HepG2 (cell line): Measurements from ENCODE around the gene CCL19. TPM values are rescaled to one million over a fixed set of nuclear protein-coding genes. Genes with fewer than 3 reads are reported as not detected.

ENCODE experiments used
- ASH2L ChIP-seq: fragments of 300-600, 200-600 bp; sonication (generic); IDR thresholded peaks from 2 replicates; pipeline ENCODE4 v1.7.0; 2017; ENCODE audit warnings: low read depth, mild to moderate bottlenecking, moderate library complexity, mixed read lengths, low read length; ENCODE audit not compliant: insufficient read length
- CBX2 ChIP-seq, 2 experiments: fragments of 200-600 bp in 1 of 2; sonication (generic); formaldehyde crosslinking in 1 of 2; IDR thresholded peaks; 2 replicates each; pipeline versions ENCODE4 v1.7.0 to v1.8.1; 2018 to 2022; ENCODE audit warnings: low read depth in 2 of 2, low read length in 1 of 2, mild to moderate bottlenecking in 1 of 2, missing genetic modification reagents in 1 of 2
- DNMT1 ChIP-seq: sonication (generic); formaldehyde crosslinking; IDR thresholded peaks from 2 replicates; pipeline ENCODE4 v1.5.1; 2020; ENCODE audit warnings: mild to moderate bottlenecking, missing genetic modification reagents
- NR2F1 ChIP-seq, 2 experiments: fragments of 450-650 bp in 1 of 2; formaldehyde crosslinking in 1 of 2; IDR thresholded peaks; 2 replicates each; pipeline versions ENCODE4 v1.5.0 to v1.6.1; 2016 to 2020; ENCODE audit warnings: mild to moderate bottlenecking in 1 of 2, missing compliant biosample characterization in 1 of 2, missing genetic modification reagents in 1 of 2, moderate library complexity in 1 of 2
- RFXANK ChIP-seq: IDR thresholded peaks from 2 replicates; pipeline ENCODE4 v1.6.1; 2016
- TCF12 ChIP-seq, 2 experiments: fragments of 450-650 bp in 1 of 2; sonication (generic) in 1 of 2; formaldehyde crosslinking in 1 of 2; IDR thresholded peaks; 2 replicates each; pipeline versions ENCODE4 v1.6.1 to v1.8.0; 2017 to 2022; ENCODE audit warnings: antibody characterized with exemption in 1 of 2, mild to moderate bottlenecking in 1 of 2, missing genetic modification reagents in 1 of 2, moderate library complexity in 1 of 2
- ZBTB40 ChIP-seq, 2 experiments: fragments of 450-650 bp in 1 of 2; sonication (generic) in 1 of 2; formaldehyde crosslinking in 1 of 2; IDR thresholded peaks; 2 replicates each; pipeline versions ENCODE4 v1.6.1 to v1.8.0; 2016 to 2022; ENCODE audit warnings: antibody characterized with exemption in 1 of 2, mild to moderate bottlenecking in 1 of 2, missing genetic modification reagents in 1 of 2
- ZMYM3 ChIP-seq: sonication (generic); formaldehyde crosslinking; IDR thresholded peaks from 2 replicates; pipeline ENCODE4 v1.5.1; 2020; ENCODE audit warnings: mild to moderate bottlenecking, missing genetic modification reagents
- ZNF136 ChIP-seq: sonication (generic); formaldehyde crosslinking; IDR thresholded peaks from 2 replicates; pipeline ENCODE4 v1.8.1; 2022; ENCODE audit warnings: low read depth, mild to moderate bottlenecking, moderate library complexity, missing genetic modification reagents
- ZNF263 ChIP-seq: sonication (generic); formaldehyde crosslinking; IDR thresholded peaks from 2 replicates; pipeline ENCODE4 v1.4.0; 2020; ENCODE audit warnings: missing genetic modification reagents
- ZNF343 ChIP-seq: sonication (generic); formaldehyde crosslinking; IDR thresholded peaks from 2 replicates; pipeline ENCODE4 v1.4.0; 2020; ENCODE audit warnings: mild to moderate bottlenecking, missing genetic modification reagents
- ZNF619 ChIP-seq: sonication (generic); formaldehyde crosslinking; IDR thresholded peaks from 2 replicates; pipeline ENCODE4 v1.4.0; 2020; ENCODE audit warnings: mild to moderate bottlenecking, missing genetic modification reagents
- ZNF784 ChIP-seq: sonication (generic); formaldehyde crosslinking; IDR thresholded peaks from 2 replicates; pipeline ENCODE4 v1.5.1; 2020; ENCODE audit warnings: missing genetic modification reagents, mild to moderate bottlenecking, borderline replicate concordance
- polyA plus RNA-seq, 8 experiments: library from polyadenylated mRNA; depleted of rRNA in 3 of 8; stranded (reverse) in 7 of 8; unstranded in 1 of 8; fragments of >200 nt; fragmentation: Illumina TruSeq in 4 of 8; extraction: Trizol in 4 of 8; gene quantifications; 2 replicates each; pipeline versions ENCODE4 v1.2.1 to v1.2.3, GENCODE V29; 2011 to 2016; ENCODE audit warnings: low read depth in 4 of 8, missing spikeins in 1 of 8, mixed read lengths in 1 of 8; ENCODE audit not compliant: insufficient read depth in 1 of 8
- total RNA-seq, 5 experiments: library from RNA; depleted of rRNA; stranded (reverse); fragments of >200 nt; fragmentation: Illumina TruSeq; extraction: Trizol; gene quantifications; 2 replicates each; pipeline ENCODE4 v1.2.3, GENCODE V29; 2016; ENCODE audit warnings: low read depth in 1 of 5

The CCL19 gene
- total and polyA plus RNA-seq, 2 of the 13 experiments (the other 11 are each of a cell fraction or from before 2014, with no cell fraction given): not detected

GRCh38 chr9:34688329-34689115 is 2.6 kb downstream of the CCL19 start (continued):
- TF ChIP-seq ZBTB40 (IDR thresholded peaks at IDR 0.05): no peak
- TF ChIP-seq ZBTB40 (CRISPR knock-in tag; IDR thresholded peaks at IDR 0.05): no peak
- TF ChIP-seq CBX2 (IDR thresholded peaks at IDR 0.05; ENCODE audit: low read depth, low read length): no peak
- no peak for TF ChIP-seq CBX2 (CRISPR knock-in tag; IDR thresholded peaks at IDR 0.05; ENCODE audit: low read depth)
- TF ChIP-seq ZMYM3: peak; percentile 12; the same call in 1 of the 2 replicates
- no peak for TF ChIP-seq ASH2L
- TF ChIP-seq NR2F1 (CRISPR knock-in tag; IDR thresholded peaks at IDR 0.05): peak; percentile 78 to 94
- no peak for TF ChIP-seq ZNF619
- no peak for TF ChIP-seq ZNF784
- TF ChIP-seq ZNF263 (CRISPR knock-in tag): no peak
- TF ChIP-seq RFXANK: no peak
- TF ChIP-seq ZNF343 (CRISPR knock-in tag): peak; percentile 40; the same call in 1 of the 2 replicates
- TF ChIP-seq ZNF136: no peak
- TF ChIP-seq TCF12 (IDR thresholded peaks at IDR 0.05): no peak
- no peak for TF ChIP-seq TCF12 (CRISPR knock-in tag; IDR thresholded peaks at IDR 0.05)
- TF ChIP-seq DNMT1: no peak
